Measurements from ENCODE around the gene CMTM7.

DNA sequence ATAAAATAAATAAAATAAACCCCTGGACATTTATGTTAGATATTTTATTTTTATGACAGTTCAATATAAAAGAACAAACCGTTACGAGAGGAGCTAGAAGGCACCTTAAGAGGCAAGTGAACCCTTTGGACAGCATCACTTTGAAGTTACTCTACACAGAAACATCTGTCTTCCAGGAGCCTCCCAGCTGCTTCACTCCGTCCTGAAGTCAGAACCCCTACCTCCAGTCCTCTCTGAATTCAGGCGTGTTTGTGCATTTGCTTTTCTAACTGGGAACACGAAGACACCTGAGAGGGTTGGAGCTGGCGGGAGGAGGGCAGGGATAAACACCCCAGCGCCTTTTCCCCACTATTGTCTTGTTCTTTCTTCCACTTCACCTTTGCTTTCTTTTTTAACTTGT is 46.2 kb downstream of the CMTM7 start:
- TF ChIP-seq CTCF (IDR thresholded peaks at IDR 0.05; ENCODE audit: low read depth, low read length): no peak
- TF ChIP-seq EZH2phosphoT487 (IDR thresholded peaks at IDR 0.05; ENCODE audit: low read depth): no peak

Measured in OCI-LY3 (cell line).